ENCODE measurements around the gene RHBG. TPM values are rescaled to one million over a fixed set of nuclear protein-coding genes. Genes with fewer than 3 reads are reported as not detected.
A peak's percentile ranks its signal among the peaks of the same experiment; 100 is the strongest.
"Not testable (repeated sequence)": the region's sequence is repeated elsewhere in the genome, so short reads cannot be mapped to it uniquely, and the experiment has no call there.

RHBG gene
- total RNA-seq = not detected in 2 replicates

GRCh38 chr1:156368889-156369684 lies at the start of gene RHBG:
RHBG (plus strand) TSS chr1:156369211; CDS start chr1:156369250, 39 bp downstream.
- Mint-ChIP-seq H3K9me3 (no peaks in the 10 kb centered on the region), H3K4me1 (peaks cover 4% of the 10 kb centered on the region), H3K27ac (no peak within 1 kb of the TSS), H3K4me3 (peak within 1 kb of the TSS; percentile 63), H3K27me3 (peaks cover 46% of the 10 kb centered on the region), H3K36me3 (ENCODE audit: low read depth) (no peaks in the 10 kb centered on the region)
- ATAC-seq (ENCODE audit: low read depth) = peak; percentile 45
- TF ChIP-seq CTCF (IDR thresholded peaks at IDR 0.05) = no peak
- no peak for DNase-seq
- ChIA-PET CTCF (no interaction called here), POLR2A (no interaction called here)
- intact Hi-C loops (cut with micrococcal nuclease) = no loop called here

- Mint-ChIP-seq H3K27me3 (no peaks in the 10 kb centered on the region), H3K4me3 (no peak overlapping the region), H3K36me3 (ENCODE audit: low read depth) (peaks cover 89% of the 10 kb centered on the region), H3K9me3 (no peaks in the 10 kb centered on the region), H3K27ac (no peak overlapping the region), H3K4me1 (no peaks in the 10 kb centered on the region)
- ATAC-seq (ENCODE audit: low read depth) (no peak), DNase-seq (no peak)
- ChIA-PET CTCF (interaction anchor here (0.8 to 1.7 kb wide), 10 partner anchors 10 to 175 kb away, joined by 3 to 9 read pairs (median 4); partner anchors contain the start of genes GLMP and SMG5), POLR2A (interaction anchor here (0.6 to 0.7 kb wide), 3 partner anchors 13 to 37 kb away, joined by 3 to 6 read pairs (median 6); partner anchors contain the start of gene SMG5)
- no peak for TF ChIP-seq CTCF (IDR thresholded peaks at IDR 0.05)
- intact Hi-C loops (cut with micrococcal nuclease) = loop anchor here (1.0 to 5.0 kb wide), 3 partner anchors 37 to 173 kb away; partner anchors contain the start of genes SMG5 and TMEM79
Observed at GRCh38 chr1:156319664-156320063, 49.3 kb upstream of the RHBG start.

GRCh38 chr1:156320560-156320959 lies 48.5 kb upstream of the RHBG start:
- no peaks in the 10 kb centered on the region for H3K27me3 Mint-ChIP-seq
- H3K27ac Mint-ChIP-seq = no peak overlapping the region
- H3K9me3 Mint-ChIP-seq = no peaks in the 10 kb centered on the region
- H3K4me1 Mint-ChIP-seq = no peaks in the 10 kb centered on the region
- no peak for TF ChIP-seq CTCF (IDR thresholded peaks at IDR 0.05)
- no peak for ATAC-seq (ENCODE audit: low read depth)
- H3K4me3 Mint-ChIP-seq = no peak overlapping the region
- ChIA-PET CTCF (interaction anchor here (1.0 kb wide), 1 partner anchor 13 kb away, joined by 3 read pairs; no protein-coding TSS in a partner anchor), POLR2A (no interaction called here)
- peaks cover 90% of the 10 kb centered on the region for H3K36me3 Mint-ChIP-seq (ENCODE audit: low read depth)
- no peak for DNase-seq
- intact Hi-C loops (cut with micrococcal nuclease) = no loop called here

- H3K27ac Mint-ChIP-seq; POLR2A ChIA-PET; H3K4me1 Mint-ChIP-seq; ATAC-seq (ENCODE audit: low read depth); H3K27me3 Mint-ChIP-seq; H3K9me3 Mint-ChIP-seq; H3K4me3 Mint-ChIP-seq; DNase-seq; CTCF ChIA-PET; intact Hi-C loops (cut with micrococcal nuclease): not testable (repeated sequence)
- H3K36me3 Mint-ChIP-seq (ENCODE audit: low read depth) = peaks cover 73% of the 10 kb centered on the region
Observed at GRCh38 chr1:156323179-156323578, 45.8 kb upstream of the RHBG start.

- intact Hi-C loops (cut with micrococcal nuclease) = loop anchor here (5.0 kb wide), 2 partner anchors 39 to 254 kb away; partner anchors contain the start of genes GLMP, MEX3A and VHLL
- H3K4me1 Mint-ChIP-seq = peaks cover 40% of the 10 kb centered on the region
- H3K4me3 Mint-ChIP-seq = peak overlapping the region; percentile 97
- H3K27me3 Mint-ChIP-seq = no peaks in the 10 kb centered on the region
- ChIA-PET CTCF (interaction anchor here (0.8 to 1.9 kb wide), 3 partner anchors 17 to 53 kb away, joined by 3 to 4 read pairs (median 3); partner anchors contain the start of gene SMG5), POLR2A (interaction anchor here (0.7 kb wide), 1 partner anchor 12 kb away, joined by 5 read pairs; no protein-coding TSS in a partner anchor)
- no peaks in the 10 kb centered on the region for H3K9me3 Mint-ChIP-seq
- DNase-seq = no peak
- no peak for TF ChIP-seq CTCF (IDR thresholded peaks at IDR 0.05)
- no peak for ATAC-seq (ENCODE audit: low read depth)
- H3K36me3 Mint-ChIP-seq (ENCODE audit: low read depth) = peaks cover 56% of the 10 kb centered on the region
- H3K27ac Mint-ChIP-seq = no peak overlapping the region
Observed at GRCh38 chr1:156336242-156336641, 32.8 kb upstream of the RHBG start.
